ENCODE results near the gene HOMER2.

Gene HOMER2

GRCh38 chr15:82964890-82965289 is 12.4 kb upstream of the HOMER2 start:
- H3K9me3 ChIP-seq (ENCODE audit: control insufficient read depth, insufficient read depth, low read depth, low read length), result no peaks in the 10 kb centered on the region
- no peak overlapping the region for H3K27ac ChIP-seq (ENCODE audit: extremely low read depth, low read depth, low read length)
- POLR2A ChIA-PET, result no interaction called here
- peaks cover 1% of the 10 kb centered on the region for H3K4me1 ChIP-seq (ENCODE audit: control insufficient read depth, insufficient read depth, low read length)
- H3K4me3 ChIP-seq (ENCODE audit: low read depth, low read length), result no peak overlapping the region
- CTCF ChIA-PET, result no interaction called here
- H3K36me3 ChIP-seq (ENCODE audit: control insufficient read depth in 2 of 2, insufficient read depth in 1 of 2, low read length in 2 of 2), result no peaks in the 10 kb centered on the region
- no peak for TF ChIP-seq ZIC2 (tag by site-specific recombination; IDR thresholded peaks at IDR 0.05)
- TF ChIP-seq ZNF121 (tag by site-specific recombination; IDR thresholded peaks at IDR 0.05), result peak; percentile 85

- TF ChIP-seq ZNF555 (tag by site-specific recombination; conservative IDR thresholded peaks at IDR 0.05) (no peak), TCF7L2 (IDR thresholded peaks at IDR 0.05; ENCODE audit: borderline replicate concordance, low read depth, low read length) (no peak), ZNF473 (tag by site-specific recombination; IDR thresholded peaks at IDR 0.05) (no peak), ZBTB48 (tag by site-specific recombination; IDR thresholded peaks at IDR 0.05) (no peak), PRDM10 (tag by site-specific recombination; IDR thresholded peaks at IDR 0.05) (peak; percentile 77), ZNF24 (tag by site-specific recombination; IDR thresholded peaks at IDR 0.05) (no peak)
- no peaks in the 10 kb centered on the region for H3K4me1 ChIP-seq (ENCODE audit: control insufficient read depth, insufficient read depth, low read length)
- no peak overlapping the region for H3K4me3 ChIP-seq (ENCODE audit: low read depth, low read length)
- no peaks in the 10 kb centered on the region for H3K9me3 ChIP-seq (ENCODE audit: control insufficient read depth, insufficient read depth, low read depth, low read length)
- no peak overlapping the region for H3K27ac ChIP-seq (ENCODE audit: extremely low read depth, low read depth, low read length)
- no peaks in the 10 kb centered on the region for H3K36me3 ChIP-seq (ENCODE audit: control insufficient read depth in 2 of 2, insufficient read depth in 1 of 2, low read length in 2 of 2)
- ChIA-PET CTCF (interaction anchor here (0.9 kb wide), 1 partner anchor 48 kb away, joined by 3 read pairs; the partner anchor contains the start of gene C15orf40), POLR2A (interaction anchor here (1.1 kb wide), 1 partner anchor 10 kb away, joined by 4 read pairs; no protein-coding TSS in a partner anchor)
These were observed 11.2 kb upstream of the HOMER2 start for GRCh38 chr15:82963471-82964341.

GRCh38 chr15:82960766-82961165 is 8.2 kb upstream of the HOMER2 start:
- H3K4me3 ChIP-seq (ENCODE audit: low read depth, low read length), result no peak overlapping the region
- H3K9me3 ChIP-seq (ENCODE audit: control insufficient read depth, insufficient read depth, low read depth, low read length), result no peaks in the 10 kb centered on the region
- no peak overlapping the region for H3K27ac ChIP-seq (ENCODE audit: extremely low read depth, low read depth, low read length)
- POLR2A ChIA-PET, result no interaction called here
- no peaks in the 10 kb centered on the region for H3K36me3 ChIP-seq (ENCODE audit: control insufficient read depth in 2 of 2, insufficient read depth in 1 of 2, low read length in 2 of 2)
- no peaks in the 10 kb centered on the region for H3K4me1 ChIP-seq (ENCODE audit: control insufficient read depth, insufficient read depth, low read length)
- CTCF ChIA-PET, result interaction anchor here (0.6 kb wide), 2 partner anchors 53 to 1884 kb away, joined by 3 read pairs; no protein-coding TSS in a partner anchor
- TF ChIP-seq SP7 (tag by site-specific recombination; IDR thresholded peaks at IDR 0.05), result no peak
- no peak for TF ChIP-seq ZNF18 (tag by site-specific recombination; IDR thresholded peaks at IDR 0.05)
- TF ChIP-seq PRDM4 (tag by site-specific recombination; IDR thresholded peaks at IDR 0.05), result no peak
- TF ChIP-seq ZNF274 (IDR thresholded peaks at IDR 0.05; ENCODE audit: low read length), result no peak
- no peak for TF ChIP-seq ZNF274 (tag by site-specific recombination; IDR thresholded peaks at IDR 0.05; ENCODE audit: borderline replicate concordance)
- TF ChIP-seq PRDM6 (tag by site-specific recombination; IDR thresholded peaks at IDR 0.05), result no peak
- TF ChIP-seq SCRT2 (tag by site-specific recombination; IDR thresholded peaks at IDR 0.05), result 0 out of 2 replicates have a peak, but pooled peaks have one; percentile 26
- TF ChIP-seq ZNF398 (tag by site-specific recombination; IDR thresholded peaks at IDR 0.05), result no peak

All from HEK293 (cell line).